Activated T-cell treated with anti-CD3 and anti-CD28 coated beads for 24 hours (primary cell): ENCODE data around the gene RIN3.
A peak's percentile ranks its signal among the peaks of the same experiment; 100 is the strongest.

Source experiments
- DNase-seq: peaks from one replicate; pipeline ENCODE4 v3.0.0-alpha.2; 2020; ENCODE audit warnings: low read depth

The RIN3 gene

GRCh38 chr14:92651106-92651757 is 137.7 kb downstream of the RIN3 start:
- peak; percentile 74 for DNase-seq

- DNase-seq: no peak
These were observed 138.3 kb downstream of the RIN3 start for GRCh38 chr14:92651758-92652406.

GRCh38 chr14:92652413-92653151 is 139.0 kb downstream of the RIN3 start:
- DNase-seq: no peak

DNA sequence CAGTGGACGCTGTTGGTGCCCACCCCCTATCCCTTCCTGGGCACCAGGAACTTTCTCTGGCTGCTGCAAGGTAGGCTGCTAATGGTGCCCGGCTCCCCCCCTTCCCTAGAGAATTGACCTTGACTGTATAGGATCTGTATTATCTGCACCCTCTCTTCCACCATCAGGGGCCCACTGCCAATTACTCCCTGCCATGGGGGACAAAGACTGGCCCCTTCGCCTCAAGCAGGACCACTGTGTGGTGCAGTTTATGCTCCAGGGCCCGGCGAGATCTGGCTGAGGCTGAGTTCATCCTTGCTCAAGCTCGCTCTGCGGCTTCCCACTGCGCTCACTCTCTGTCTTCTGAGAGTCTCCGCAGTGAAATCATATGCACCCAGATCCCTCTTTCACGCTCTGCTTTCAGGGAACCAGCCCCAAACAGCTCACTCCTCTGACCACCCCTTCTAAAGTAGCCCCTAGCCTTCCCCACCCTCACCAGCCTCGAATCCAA is 139.6 kb downstream of the RIN3 start:
- no peak for DNase-seq

DNA sequence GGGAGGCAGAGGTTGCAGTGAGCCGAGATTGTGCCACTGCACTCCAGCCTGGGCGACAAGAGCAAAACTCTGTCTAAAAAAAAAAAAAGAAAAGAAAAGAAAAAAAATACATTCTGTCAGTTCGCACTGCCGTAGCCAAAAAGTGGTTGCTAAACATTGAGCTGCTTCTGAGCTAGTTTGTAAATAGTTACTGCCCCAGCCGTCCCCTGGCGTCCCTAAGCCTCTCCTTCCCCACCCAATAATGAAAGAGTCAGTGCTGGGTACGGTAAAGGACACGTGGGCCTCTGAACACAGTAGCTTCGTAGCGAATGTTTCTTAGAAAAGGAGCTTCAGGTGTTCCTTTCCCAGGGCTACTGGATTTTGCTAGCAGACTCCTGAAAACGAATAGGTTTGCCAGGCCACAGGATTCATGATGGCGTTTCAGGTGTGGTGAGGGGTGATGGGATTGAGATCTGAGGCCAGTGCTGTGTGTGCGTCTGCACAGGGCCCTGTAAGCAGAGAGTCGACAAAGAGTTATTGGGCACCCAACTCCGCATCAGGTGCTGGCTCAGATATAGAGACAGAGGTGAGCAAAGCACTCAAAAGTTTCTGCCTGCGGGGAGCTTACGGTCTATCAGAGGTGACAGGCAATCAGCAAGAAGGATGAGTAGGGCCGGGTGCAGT is 140.8 kb downstream of the RIN3 start:
- no peak for DNase-seq

DNA sequence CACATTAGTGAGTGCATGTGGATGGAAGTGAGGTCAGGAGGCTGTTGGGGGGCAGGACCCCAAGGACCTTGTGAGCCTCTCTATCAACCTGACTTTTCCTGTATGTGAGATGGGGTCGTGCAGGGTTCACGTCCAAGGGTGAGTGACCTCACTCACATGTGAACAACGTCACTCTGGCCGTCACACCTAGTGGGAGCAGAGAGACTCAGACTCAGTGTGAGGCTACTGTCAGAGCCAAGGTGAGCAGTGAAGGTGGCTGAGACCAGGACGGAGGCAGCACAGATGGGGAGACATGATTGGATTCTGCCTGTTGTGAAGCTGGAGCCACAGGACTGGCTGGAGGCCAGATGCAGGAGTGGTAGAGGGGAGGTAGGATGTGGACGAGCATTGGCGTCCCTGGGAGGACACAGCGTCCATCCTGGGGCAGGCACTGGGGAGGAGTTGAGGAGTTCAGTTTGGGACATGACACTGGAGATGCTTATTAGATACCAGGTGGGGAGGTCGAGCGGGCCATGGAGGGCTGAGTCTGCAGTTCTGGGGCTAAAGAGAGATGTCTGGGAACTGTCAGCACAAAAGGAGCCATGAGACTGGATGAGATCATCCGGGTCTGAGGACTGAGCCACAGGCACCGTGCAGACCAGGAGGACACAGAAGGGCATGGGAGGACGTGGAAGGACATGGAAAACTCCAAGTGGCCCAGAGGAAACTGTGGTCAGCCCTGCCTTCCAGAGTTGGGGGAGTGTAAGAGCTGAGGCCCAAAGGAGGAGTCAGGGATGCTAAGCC is 142.0 kb downstream of the RIN3 start:
- no peak for DNase-seq

DNA sequence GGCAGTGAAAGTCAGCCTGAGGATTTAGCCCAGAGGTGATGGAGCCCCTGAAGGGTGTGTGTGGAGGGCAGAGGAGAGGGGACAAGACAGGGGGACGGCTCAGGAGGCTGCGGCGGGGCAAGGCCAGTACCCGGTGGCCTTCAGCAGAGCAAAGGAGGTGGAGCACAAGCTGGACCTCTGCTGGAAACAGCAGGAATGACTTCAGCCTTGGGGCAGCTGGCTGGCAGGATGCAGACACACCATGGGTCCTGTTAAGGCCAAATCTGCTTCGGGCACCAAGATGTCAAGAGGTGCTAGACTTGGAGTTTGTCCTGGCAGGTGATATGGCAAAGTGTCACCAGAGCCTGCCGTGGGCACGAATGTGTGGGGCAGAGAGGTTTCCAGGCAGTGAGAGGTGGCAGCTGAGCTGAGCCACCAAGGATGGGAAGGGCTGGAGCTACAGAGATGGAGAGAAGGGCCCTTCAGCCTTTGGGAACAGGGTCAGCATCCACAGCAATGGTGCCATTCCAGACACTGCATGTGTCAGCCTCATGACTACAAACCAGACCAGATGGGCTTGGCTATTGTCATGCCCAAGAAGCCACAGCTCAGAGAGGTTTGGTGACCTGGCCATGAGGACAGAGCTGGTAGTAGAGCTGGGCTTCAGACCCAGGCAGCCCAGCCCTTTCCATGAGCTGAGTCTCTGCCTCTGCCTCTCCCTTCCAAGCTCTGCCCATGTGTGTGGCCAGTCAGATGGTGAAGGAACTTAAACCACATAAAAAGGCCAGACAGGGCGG is 142.9 kb downstream of the RIN3 start:
- DNase-seq: no peak

- no peak for DNase-seq
These were observed 144.0 kb downstream of the RIN3 start for GRCh38 chr14:92657457-92658142.

GRCh38 chr14:92658160-92658559 is 144.6 kb downstream of the RIN3 start:
- no peak for DNase-seq

GRCh38 chr14:92658684-92659083 is 145.1 kb downstream of the RIN3 start:
- DNase-seq: no peak

DNA sequence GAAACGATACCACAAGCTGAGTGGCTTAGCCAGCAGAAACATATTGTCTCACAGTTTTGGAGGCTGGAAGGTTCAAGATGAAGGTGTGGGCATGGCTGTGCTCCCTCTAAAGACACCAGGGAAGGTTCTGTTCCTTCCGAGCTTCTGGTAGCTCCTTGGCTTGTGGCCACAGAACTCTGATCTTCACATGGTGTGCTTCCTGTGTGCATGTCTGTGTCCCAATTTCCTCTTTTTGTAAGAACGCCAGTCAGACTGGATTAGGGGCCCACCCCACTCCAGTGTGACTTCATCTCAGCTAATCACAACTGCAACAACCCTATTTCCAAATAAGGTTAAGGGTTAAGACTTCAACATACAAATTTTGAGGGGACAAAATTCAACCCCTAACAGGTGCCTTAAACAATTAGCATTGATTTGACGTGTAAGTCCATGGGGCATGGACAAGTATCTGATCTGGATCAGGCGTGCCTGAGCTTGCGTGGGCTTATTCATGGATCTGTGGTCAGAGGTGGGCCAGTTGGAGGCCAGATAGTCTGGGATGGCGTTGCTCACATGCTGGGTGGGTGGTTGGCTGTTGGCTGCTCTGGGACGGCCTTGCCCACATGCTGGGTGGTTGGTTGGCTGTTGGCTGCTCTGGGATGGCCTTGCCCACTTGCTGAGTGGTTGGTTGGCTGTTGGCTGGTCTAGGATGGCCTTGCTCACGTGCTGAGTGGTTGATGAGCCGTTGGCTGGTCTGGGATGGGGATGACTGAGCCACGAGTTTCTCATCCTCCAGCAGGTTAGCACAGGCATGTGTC is 146.4 kb downstream of the RIN3 start:
- no peak for DNase-seq

- DNase-seq: no peak
These were observed 147.0 kb downstream of the RIN3 start for GRCh38 chr14:92660571-92660970.

DNA sequence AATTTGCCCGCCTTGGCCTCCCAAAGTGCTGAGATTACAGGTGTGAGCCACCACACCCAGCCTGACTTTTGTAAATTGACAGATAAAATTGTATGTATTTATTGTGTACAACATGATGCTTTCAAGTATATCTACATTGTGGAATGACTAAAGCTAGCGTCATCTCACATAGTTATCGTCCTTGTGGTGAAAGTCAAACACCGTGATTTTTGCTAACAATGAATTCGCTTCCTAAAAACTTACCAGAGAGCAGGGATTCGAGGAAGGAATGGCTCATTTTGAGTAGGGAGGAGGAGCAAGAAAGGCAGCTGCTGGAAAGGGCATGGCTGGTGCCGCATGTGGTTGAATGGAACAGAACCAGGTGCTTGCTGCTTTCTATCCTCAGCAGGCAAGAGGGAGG is 149.5 kb downstream of the RIN3 start:
- no peak for DNase-seq

DNA sequence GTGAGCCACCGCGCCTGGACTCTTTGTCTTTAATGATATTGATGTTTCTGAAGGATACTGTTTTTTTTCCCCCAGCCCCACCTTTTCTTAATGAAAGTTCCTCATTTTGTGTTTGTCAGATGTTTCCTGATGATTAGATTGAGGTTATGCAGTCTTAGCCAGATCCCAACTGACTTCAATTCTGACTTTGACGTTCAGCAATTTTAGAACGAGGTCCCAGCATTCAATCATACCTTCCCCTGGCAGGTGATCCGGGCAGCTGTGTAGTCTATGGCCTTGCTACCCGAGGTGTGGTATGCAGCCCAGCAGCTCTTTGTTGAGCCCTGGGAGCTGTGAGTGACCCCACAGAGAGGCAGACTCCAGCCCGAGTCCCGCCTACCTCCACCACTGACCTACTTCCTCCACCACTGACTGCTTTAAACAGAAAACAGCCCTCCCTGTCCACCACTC is 152.1 kb downstream of the RIN3 start:
- no peak for DNase-seq

DNA sequence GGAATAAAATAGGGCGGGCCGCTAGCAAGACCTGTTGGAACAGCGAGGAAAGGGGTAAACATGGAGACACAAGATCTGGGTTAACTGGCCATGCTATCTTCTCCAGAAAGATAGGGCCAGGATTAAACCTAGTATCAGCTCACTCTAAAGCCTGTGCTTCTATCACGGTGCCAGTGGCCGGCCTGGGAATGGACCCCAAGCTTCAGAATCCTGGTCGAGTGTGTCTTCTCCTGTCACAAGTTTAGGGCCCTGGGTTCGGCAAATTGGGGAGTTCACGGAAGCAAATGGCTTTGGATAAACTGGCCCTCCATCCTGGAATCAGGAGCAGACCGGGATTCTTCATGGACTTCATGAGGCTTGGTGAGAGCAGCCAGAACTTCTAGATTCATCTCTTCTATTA is 152.7 kb downstream of the RIN3 start:
- DNase-seq: no peak

GRCh38 chr14:92668276-92668973 is 154.8 kb downstream of the RIN3 start:
- DNase-seq: no peak

DNA sequence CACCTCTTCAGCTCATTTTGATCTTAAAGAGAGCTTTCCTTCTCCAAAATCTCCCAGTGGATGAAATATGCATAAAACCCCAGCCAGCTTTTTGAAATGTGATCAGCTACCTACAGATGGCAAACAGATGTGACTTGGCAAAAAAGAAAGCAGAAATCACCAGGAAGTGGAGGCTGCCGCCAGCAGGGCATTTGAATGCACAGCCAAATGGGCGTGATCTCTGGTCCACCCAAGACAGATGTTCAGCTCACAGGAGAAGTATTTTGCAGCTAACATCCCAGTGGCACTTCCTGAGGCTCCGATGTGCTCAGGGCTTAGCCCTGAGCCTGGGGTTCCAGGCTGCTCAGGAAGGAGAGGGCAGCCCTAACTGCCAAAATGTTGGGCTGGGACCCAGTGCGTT is 156.6 kb downstream of the RIN3 start:
- DNase-seq: no peak

DNA sequence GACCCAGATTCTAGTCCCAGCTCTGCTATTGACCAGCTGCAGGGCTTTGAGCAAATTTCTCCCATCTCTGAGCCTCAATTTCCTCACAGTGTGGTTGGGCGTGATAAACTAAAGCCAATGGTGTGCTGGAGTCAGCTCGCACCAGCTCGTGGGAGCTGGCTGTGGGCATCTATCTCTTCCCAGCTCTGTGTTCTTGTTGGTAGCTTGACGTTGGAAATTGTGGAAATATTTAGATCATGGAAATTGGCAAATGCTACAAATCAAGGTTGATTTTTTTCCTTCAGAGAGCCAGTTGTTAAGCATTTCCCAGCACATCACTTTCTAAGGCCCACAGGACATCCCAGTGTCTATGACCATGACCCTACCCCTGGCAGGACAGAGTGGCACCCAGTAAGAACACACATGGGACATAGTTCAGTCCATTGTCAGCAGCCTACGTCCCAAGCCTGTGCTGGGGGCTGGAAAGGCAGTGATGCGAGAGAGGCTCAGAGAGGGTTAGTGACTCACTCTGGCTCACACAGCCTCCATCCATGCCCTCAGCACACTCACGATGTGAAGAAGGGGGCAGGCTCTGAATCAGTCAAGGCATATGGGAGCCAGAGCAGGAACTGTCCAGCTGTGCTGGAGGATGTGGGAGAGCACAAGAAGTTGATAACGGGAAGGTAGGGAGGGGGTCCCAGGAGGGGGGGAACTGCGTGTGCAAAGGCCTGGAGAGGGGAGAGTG is 157.2 kb downstream of the RIN3 start:
- no peak for DNase-seq
